MM.1S (cell line): ENCODE data around the gene CPT1A.
A peak's percentile ranks its signal among the peaks of the same experiment; 100 is the strongest.
"Not testable (repeated sequence)": the region's sequence is repeated elsewhere in the genome, so short reads cannot be mapped to it uniquely, and the experiment has no call there.

ENCODE experiments used
- DNase-seq: peaks from one replicate; pipeline ENCODE4 v3.0.0-alpha.2; 2015
- H2AFZ ChIP-seq: fragments of 300-600 bp; sonication (generic); 2 replicates; pipeline ENCODE4 v1.6.0; 2016; ENCODE audit warnings: antibody characterized with exemption, low read length
- H3F3A ChIP-seq: fragments of 300-600 bp; sonication (generic); 2 replicates; pipeline ENCODE4 v1.6.1; 2016; ENCODE audit warnings: mild to moderate bottlenecking, antibody characterized with exemption, low read length, moderate library complexity, mixed read lengths; ENCODE audit not compliant: insufficient read depth
- H3K27ac ChIP-seq: fragments of 300-600 bp; sonication (generic); 2 replicates; pipeline ENCODE4 v1.5.1; 2016; ENCODE audit warnings: mild to moderate bottlenecking, low read length
- H3K27me3 ChIP-seq: fragments of 300-600 bp; sonication (generic); replicated peaks from 2 replicates; pipeline ENCODE4 v1.6.0; 2016; ENCODE audit warnings: low read length; ENCODE audit not compliant: insufficient read depth
- H3K36me3 ChIP-seq: fragments of 300-600 bp; sonication (generic); replicated peaks from 2 replicates; pipeline ENCODE4 v1.6.1; 2016; ENCODE audit warnings: mild to moderate bottlenecking, low read length, mixed read lengths; ENCODE audit not compliant: insufficient read depth
- H3K4me1 ChIP-seq: fragments of 300-600 bp; sonication (generic); 2 replicates; pipeline ENCODE4 v1.6.1; 2016; ENCODE audit warnings: low read length, mixed read lengths
- H3K4me2 ChIP-seq: fragments of 300-600 bp; sonication (generic); 2 replicates; pipeline ENCODE4 v1.6.0; 2016; ENCODE audit warnings: low read depth, low read length
- H3K4me3 ChIP-seq: fragments of 300-600 bp; sonication (generic); 2 replicates; pipeline ENCODE4 v1.5.1; 2016; ENCODE audit warnings: low read length, mixed read lengths
- H3K79me2 ChIP-seq: fragments of 300-600 bp; sonication (generic); 2 replicates; pipeline ENCODE4 v1.6.1; 2016; ENCODE audit warnings: mixed run types, low read length, mixed read lengths
- H3K9ac ChIP-seq: fragments of 300-600 bp; sonication (generic); 2 replicates; pipeline ENCODE4 v1.6.1; 2016; ENCODE audit warnings: low read length, mixed read lengths
- H3K9me2 ChIP-seq: fragments of 300-600 bp; sonication (generic); replicated peaks from 2 replicates; pipeline ENCODE4 v1.6.1; 2016; ENCODE audit warnings: mild to moderate bottlenecking, low read length, mixed read lengths; ENCODE audit not compliant: insufficient read depth
- H3K9me3 ChIP-seq: fragments of 300-600 bp; sonication (generic); replicated peaks from 2 replicates; pipeline ENCODE4 v1.6.1; 2016; ENCODE audit warnings: mild to moderate bottlenecking, low read length, mixed read lengths; ENCODE audit not compliant: insufficient read depth
- H4K20me1 ChIP-seq: fragments of 300-600 bp; sonication (generic); 2 replicates; pipeline ENCODE4 v1.6.1; 2016; ENCODE audit warnings: mild to moderate bottlenecking, low read length, moderate library complexity, mixed read lengths; ENCODE audit not compliant: insufficient read depth
- EZH2 ChIP-seq: fragments of 300-600 bp; sonication (generic); optimal IDR thresholded peaks from 2 replicates; pipeline ENCODE3; 2017; ENCODE audit warnings: low read depth, mild to moderate bottlenecking, antibody characterized with exemption, low read length, mixed read lengths
- EZH2phosphoT487 ChIP-seq: fragments of 300-600 bp; sonication (generic); IDR thresholded peaks from 2 replicates; pipeline ENCODE4 v1.6.1; 2018; ENCODE audit warnings: antibody characterized with exemption, low read length
- TF ChIP-seq, protein P1 (sequence below): fragments of 300-600 bp; sonication (generic); IDR thresholded peaks from 2 replicates; pipeline ENCODE4 v1.5.1; 2016; ENCODE audit warnings: antibody characterized with exemption, low read length, mixed read lengths

Gene CPT1A

DNA sequence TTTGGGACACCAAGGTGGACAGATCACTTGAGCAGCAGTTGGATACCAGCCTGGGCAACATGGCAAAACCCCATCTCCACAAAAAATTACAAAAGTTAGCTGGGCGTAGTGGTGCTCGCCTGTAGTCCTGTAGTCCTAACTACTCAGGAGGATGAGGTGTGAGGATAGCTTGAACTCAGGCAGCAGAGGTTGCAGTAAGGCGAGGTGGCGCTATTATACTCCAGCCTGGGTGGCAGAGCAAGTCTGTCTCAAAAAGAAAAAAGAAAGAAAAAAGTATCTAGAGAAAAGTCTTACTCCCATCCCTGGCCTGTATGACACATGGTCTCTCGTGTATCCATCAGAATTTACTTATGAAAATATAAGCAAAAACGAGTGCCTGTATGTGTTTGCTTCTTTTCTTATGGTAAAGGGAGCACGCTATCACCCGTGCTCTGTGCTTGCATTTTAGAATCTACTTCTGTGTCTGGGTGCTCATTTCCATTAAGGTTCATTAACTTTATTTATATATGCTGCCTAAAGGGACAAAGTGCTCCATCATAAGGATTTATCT lies 15.4 kb upstream of the CPT1A start:
- H3K4me2 ChIP-seq, result no peak overlapping the region
- TF ChIP-seq EZH2, result no peak
- TF ChIP-seq, protein P1, sequence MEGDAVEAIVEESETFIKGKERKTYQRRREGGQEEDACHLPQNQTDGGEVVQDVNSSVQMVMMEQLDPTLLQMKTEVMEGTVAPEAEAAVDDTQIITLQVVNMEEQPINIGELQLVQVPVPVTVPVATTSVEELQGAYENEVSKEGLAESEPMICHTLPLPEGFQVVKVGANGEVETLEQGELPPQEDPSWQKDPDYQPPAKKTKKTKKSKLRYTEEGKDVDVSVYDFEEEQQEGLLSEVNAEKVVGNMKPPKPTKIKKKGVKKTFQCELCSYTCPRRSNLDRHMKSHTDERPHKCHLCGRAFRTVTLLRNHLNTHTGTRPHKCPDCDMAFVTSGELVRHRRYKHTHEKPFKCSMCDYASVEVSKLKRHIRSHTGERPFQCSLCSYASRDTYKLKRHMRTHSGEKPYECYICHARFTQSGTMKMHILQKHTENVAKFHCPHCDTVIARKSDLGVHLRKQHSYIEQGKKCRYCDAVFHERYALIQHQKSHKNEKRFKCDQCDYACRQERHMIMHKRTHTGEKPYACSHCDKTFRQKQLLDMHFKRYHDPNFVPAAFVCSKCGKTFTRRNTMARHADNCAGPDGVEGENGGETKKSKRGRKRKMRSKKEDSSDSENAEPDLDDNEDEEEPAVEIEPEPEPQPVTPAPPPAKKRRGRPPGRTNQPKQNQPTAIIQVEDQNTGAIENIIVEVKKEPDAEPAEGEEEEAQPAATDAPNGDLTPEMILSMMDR, result no peak
- TF ChIP-seq EZH2phosphoT487, result no peak
- no peaks in the 10 kb centered on the region for H3K4me1 ChIP-seq
- H3K9me3 ChIP-seq, result no peaks in the 10 kb centered on the region
- no peak overlapping the region for H3K27ac ChIP-seq
- no peaks in the 10 kb centered on the region for H4K20me1 ChIP-seq
- DNase-seq, result no peak
- peaks cover 21% of the 10 kb centered on the region for H3K27me3 ChIP-seq
- H3K36me3 ChIP-seq, result no peaks in the 10 kb centered on the region
- H3K79me2 ChIP-seq, result no peaks in the 10 kb centered on the region
- H3K9ac ChIP-seq, result no peak overlapping the region
- H3K4me3 ChIP-seq, result no peak overlapping the region
- no peaks in the 10 kb centered on the region for H3K9me2 ChIP-seq
- H3F3A ChIP-seq, result no peaks in the 10 kb centered on the region
- no peak overlapping the region for H2AFZ ChIP-seq

DNA sequence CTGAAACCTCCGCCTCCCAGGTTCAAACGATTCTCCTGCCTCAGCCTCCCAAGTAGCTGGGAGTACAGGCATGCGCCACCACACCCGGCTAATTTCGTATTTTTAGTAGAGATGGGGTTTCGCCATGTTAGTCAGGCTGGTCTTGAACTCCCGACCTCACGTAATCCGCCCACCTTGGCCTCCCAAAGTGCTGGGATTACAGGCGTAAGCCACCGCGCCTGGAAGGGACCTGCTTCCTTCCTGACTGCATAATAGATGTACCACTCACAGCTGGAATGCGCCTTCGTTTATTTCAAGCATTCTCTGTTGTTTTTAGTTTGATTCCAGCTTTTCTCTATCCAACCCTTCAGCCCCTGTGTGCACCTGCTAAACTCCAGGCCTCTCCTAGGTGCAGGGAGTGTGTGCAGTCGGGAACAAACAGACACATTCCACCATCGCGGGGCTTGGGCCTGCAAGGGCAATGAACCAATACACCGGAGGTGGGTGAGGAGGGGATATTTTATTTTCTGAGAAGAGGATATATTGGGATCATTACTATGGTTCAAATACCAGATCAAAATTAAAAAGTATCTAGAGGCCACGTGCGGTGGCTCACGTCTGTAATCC lies 14.8 kb upstream of the CPT1A start:
- H3K27me3 ChIP-seq, result peaks cover 21% of the 10 kb centered on the region
- H3K9me3 ChIP-seq, result not testable (repeated sequence)

DNA sequence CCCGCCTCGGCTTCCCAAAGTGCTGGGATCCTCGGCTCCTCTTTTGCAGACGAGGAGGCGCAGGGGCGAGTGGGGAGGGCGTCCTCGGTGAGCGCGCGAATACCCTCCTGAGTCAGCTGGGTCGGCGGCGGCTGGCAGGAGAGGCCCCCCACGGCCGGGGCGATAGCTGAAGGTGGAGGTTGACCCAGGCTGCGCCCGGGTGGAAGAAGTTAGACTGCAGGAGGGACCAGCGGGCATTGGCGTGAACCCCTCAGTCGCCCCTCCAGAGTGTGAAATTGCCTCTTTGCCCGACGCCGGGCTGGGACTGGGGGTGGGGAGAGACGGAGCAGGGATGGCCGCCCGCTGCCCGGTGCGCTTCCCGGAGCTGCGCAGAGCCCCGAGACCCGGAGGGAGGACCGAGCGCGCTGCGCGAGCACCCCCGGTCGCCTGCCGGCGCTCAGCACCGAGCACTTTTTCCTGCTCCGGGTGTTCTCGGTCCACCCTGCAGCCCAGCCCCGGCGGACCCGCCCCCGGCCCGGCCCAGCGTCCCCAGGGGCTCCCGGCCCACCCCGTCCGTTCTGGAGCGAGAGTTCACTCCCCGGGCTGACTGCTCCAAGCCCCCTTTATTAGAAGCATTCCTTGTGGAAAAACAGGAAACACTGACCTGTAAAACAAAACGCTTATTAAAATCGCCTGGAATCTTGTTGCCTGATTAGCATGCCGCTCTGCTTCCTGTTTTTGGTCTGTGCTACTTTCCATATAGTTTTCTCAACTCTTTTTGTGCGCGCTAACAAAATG lies 13.7 kb upstream of the CPT1A start:
- H4K20me1 ChIP-seq, result no peaks in the 10 kb centered on the region
- peak overlapping the region; percentile 48; the same call in 1 of the 2 replicates for H3K4me3 ChIP-seq
- H3K9me3 ChIP-seq, result no peaks in the 10 kb centered on the region
- no peaks in the 10 kb centered on the region for H3K9me2 ChIP-seq
- H3F3A ChIP-seq, result no peaks in the 10 kb centered on the region
- peaks cover 21% of the 10 kb centered on the region for H3K27me3 ChIP-seq
- H3K27ac ChIP-seq, result no peak overlapping the region
- H3K4me1 ChIP-seq, result no peaks in the 10 kb centered on the region
- H3K4me2 ChIP-seq, result peak overlapping the region; percentile 69
- DNase-seq, result peak; percentile 34
- H3K9ac ChIP-seq, result no peak overlapping the region
- no peaks in the 10 kb centered on the region for H3K79me2 ChIP-seq
- H3K36me3 ChIP-seq, result no peaks in the 10 kb centered on the region
- TF ChIP-seq EZH2, result no peak
- TF ChIP-seq, protein P1, result peak; percentile 14
- peak overlapping the region; percentile 50 for H2AFZ ChIP-seq

More for the DNA sequence above, 14.8 kb upstream of the CPT1A start:
- not testable (repeated sequence) for DNase-seq, H3K9me2 ChIP-seq, H3K4me1 ChIP-seq, H2AFZ ChIP-seq, H3K9ac ChIP-seq, H3F3A ChIP-seq, H4K20me1 ChIP-seq, H3K79me2 ChIP-seq, H3K4me2 ChIP-seq, H3K4me3 ChIP-seq, H3K36me3 ChIP-seq, H3K27ac ChIP-seq
